SK-N-SH treated with all-trans-retinoic acid at 6 μM for 48 hours (cell line): ENCODE data around the gene MAB21L4.

ENCODE experiments used
- ATAC-seq: fragments of 200-7000 bp; cut with Tn5 transposase; 3 replicates; pipeline ENCODE4 v1.9.1; 2020; ENCODE audit warnings: mild to moderate bottlenecking, moderate library complexity
- ARNTL ChIP-seq: fragments of 450-650 bp; formaldehyde crosslinking; IDR thresholded peaks from 2 replicates; pipeline ENCODE4 v1.5.0; 2020; ENCODE audit warnings: low read depth, mild to moderate bottlenecking, moderate library complexity, borderline replicate concordance
- BACH2 ChIP-seq: fragments of 250-450 bp; sonication (Bioruptor Pico); IDR thresholded peaks from 2 replicates; pipeline ENCODE4 v1.9.0; 2021; ENCODE audit warnings: mild to moderate bottlenecking, borderline replicate concordance
- CSDC2 ChIP-seq: fragments of 250-450 bp; sonication (Bioruptor Pico); IDR thresholded peaks from 2 replicates; pipeline ENCODE4 v1.5.0; 2020; ENCODE audit warnings: mild to moderate bottlenecking, moderate library complexity
- CSRNP3 ChIP-seq: fragments of 250-450 bp; sonication (Bioruptor Pico); IDR thresholded peaks from 2 replicates; pipeline ENCODE4 v1.5.1; 2021; ENCODE audit warnings: mild to moderate bottlenecking, moderate library complexity
- ESRRG ChIP-seq: fragments of 250-450 bp; sonication (Bioruptor Pico); IDR thresholded peaks from 2 replicates; pipeline ENCODE4 v1.6.1; 2021; ENCODE audit warnings: mild to moderate bottlenecking
- GLIS3 ChIP-seq: fragments of 250-450 bp; sonication (Bioruptor Pico); IDR thresholded peaks from 2 replicates; pipeline ENCODE4 v1.5.0; 2020; ENCODE audit warnings: mild to moderate bottlenecking, moderate library complexity
- ISL1 ChIP-seq: fragments of 250-450 bp; sonication (Bioruptor Pico); IDR thresholded peaks from 2 replicates; pipeline ENCODE4 v2.1.2; 2022; ENCODE audit warnings: mild to moderate bottlenecking, moderate library complexity
- OSR1 ChIP-seq: fragments of 250-450 bp; sonication (Bioruptor Pico); IDR thresholded peaks from 2 replicates; pipeline ENCODE4 v1.8.0; 2022; ENCODE audit warnings: moderate library complexity, mild to moderate bottlenecking, inconsistent platforms
- PATZ1 ChIP-seq: fragments of 250-450 bp; sonication (Bioruptor Pico); IDR thresholded peaks from 2 replicates; pipeline ENCODE4 v1.8.0; 2020; ENCODE audit warnings: mild to moderate bottlenecking, moderate library complexity, borderline replicate concordance
- SNAI2 ChIP-seq: fragments of 250-450 bp; sonication (Bioruptor Pico); IDR thresholded peaks from 2 replicates; pipeline ENCODE4 v1.5.0; 2020; ENCODE audit warnings: mild to moderate bottlenecking, moderate library complexity
- TOX ChIP-seq: fragments of 250-450 bp; sonication (Bioruptor Pico); IDR thresholded peaks from 2 replicates; pipeline ENCODE4 v1.8.0; 2021; ENCODE audit warnings: mild to moderate bottlenecking, moderate library complexity, borderline replicate concordance
- ZC3H10 ChIP-seq: fragments of 250-450 bp; sonication (Bioruptor Pico); IDR thresholded peaks from 2 replicates; pipeline ENCODE4 v1.5.1; 2021; ENCODE audit warnings: mild to moderate bottlenecking, moderate library complexity
- ZFP3 ChIP-seq: fragments of 250-450 bp; sonication (Bioruptor Pico); IDR thresholded peaks from 2 replicates; pipeline ENCODE4 v1.5.0; 2020; ENCODE audit warnings: mild to moderate bottlenecking, moderate library complexity
- ZNF565 ChIP-seq: fragments of 450-650 bp; formaldehyde crosslinking; conservative IDR thresholded peaks from 2 replicates; pipeline ENCODE4 v1.5.0; 2020; ENCODE audit warnings: low read depth, mild to moderate bottlenecking, moderate library complexity
- ZNF70 ChIP-seq: fragments of 450-650 bp; formaldehyde crosslinking; IDR thresholded peaks from 2 replicates; pipeline ENCODE4 v1.5.0; 2020; ENCODE audit warnings: mild to moderate bottlenecking, moderate library complexity
- ZNF8 ChIP-seq: fragments of 450-650 bp; formaldehyde crosslinking; IDR thresholded peaks from 2 replicates; pipeline ENCODE4 v1.5.0; 2020; ENCODE audit warnings: mild to moderate bottlenecking, moderate library complexity
- TF ChIP-seq, protein P1 (sequence below): fragments of 250-450 bp; sonication (Bioruptor Pico); IDR thresholded peaks from 2 replicates; pipeline ENCODE4 v1.5.1; 2020; ENCODE audit warnings: low read depth, mild to moderate bottlenecking, moderate library complexity
- TF ChIP-seq, protein P2 (sequence below): fragments of 250-450 bp; sonication (Bioruptor Pico); IDR thresholded peaks from 2 replicates; pipeline ENCODE4 v1.8.0; 2021; ENCODE audit warnings: low read depth, mild to moderate bottlenecking, moderate library complexity, borderline replicate concordance
- TF ChIP-seq, protein P3 (sequence below): fragments of 250-450 bp; sonication (Bioruptor Pico); IDR thresholded peaks from 2 replicates; pipeline ENCODE4 v1.5.0; 2020; ENCODE audit warnings: mild to moderate bottlenecking, moderate library complexity

The MAB21L4 gene

GRCh38 chr2:240872317-240873097, 23.4 kb downstream of the MAB21L4 start:
- no peak for TF ChIP-seq ZFP3
- no peak for TF ChIP-seq ZNF565 (CRISPR knock-in tag)
- no peak for TF ChIP-seq CSDC2 (CRISPR knock-in tag)
- TF ChIP-seq ISL1, result no peak
- TF ChIP-seq ESRRG, result no peak
- TF ChIP-seq TOX (CRISPR knock-in tag), result no peak
- no peak for TF ChIP-seq ARNTL (CRISPR knock-in tag)
- TF ChIP-seq ZNF70, result no peak
- no peak for TF ChIP-seq ZNF8 (CRISPR knock-in tag)
- TF ChIP-seq, protein P1, sequence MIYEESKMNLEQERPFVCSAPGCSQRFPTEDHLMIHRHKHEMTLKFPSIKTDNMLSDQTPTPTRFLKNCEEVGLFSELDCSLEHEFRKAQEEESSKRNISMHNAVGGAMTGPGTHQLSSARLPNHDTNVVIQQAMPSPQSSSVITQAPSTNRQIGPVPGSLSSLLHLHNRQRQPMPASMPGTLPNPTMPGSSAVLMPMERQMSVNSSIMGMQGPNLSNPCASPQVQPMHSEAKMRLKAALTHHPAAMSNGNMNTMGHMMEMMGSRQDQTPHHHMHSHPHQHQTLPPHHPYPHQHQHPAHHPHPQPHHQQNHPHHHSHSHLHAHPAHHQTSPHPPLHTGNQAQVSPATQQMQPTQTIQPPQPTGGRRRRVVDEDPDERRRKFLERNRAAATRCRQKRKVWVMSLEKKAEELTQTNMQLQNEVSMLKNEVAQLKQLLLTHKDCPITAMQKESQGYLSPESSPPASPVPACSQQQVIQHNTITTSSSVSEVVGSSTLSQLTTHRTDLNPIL (CRISPR knock-in tag), result no peak
- no peak for TF ChIP-seq SNAI2 (CRISPR knock-in tag)
- TF ChIP-seq, protein P2, sequence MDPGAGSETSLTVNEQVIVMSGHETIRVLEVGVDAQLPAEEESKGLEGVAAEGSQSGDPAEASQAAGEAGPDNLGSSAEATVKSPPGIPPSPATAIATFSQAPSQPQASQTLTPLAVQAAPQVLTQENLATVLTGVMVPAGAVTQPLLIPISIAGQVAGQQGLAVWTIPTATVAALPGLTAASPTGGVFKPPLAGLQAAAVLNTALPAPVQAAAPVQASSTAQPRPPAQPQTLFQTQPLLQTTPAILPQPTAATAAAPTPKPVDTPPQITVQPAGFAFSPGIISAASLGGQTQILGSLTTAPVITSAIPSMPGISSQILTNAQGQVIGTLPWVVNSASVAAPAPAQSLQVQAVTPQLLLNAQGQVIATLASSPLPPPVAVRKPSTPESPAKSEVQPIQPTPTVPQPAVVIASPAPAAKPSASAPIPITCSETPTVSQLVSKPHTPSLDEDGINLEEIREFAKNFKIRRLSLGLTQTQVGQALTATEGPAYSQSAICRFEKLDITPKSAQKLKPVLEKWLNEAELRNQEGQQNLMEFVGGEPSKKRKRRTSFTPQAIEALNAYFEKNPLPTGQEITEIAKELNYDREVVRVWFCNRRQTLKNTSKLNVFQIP (CRISPR knock-in tag), result no peak
- no peak for TF ChIP-seq ZC3H10 (CRISPR knock-in tag)
- no peak for TF ChIP-seq PATZ1 (CRISPR knock-in tag)

GRCh38 chr2:240871071-240871958, 24.6 kb downstream of the MAB21L4 start:
- ATAC-seq, result no peak
- TF ChIP-seq ISL1 (no peak), ZNF8 (CRISPR knock-in tag) (no peak), BACH2 (CRISPR knock-in tag) (no peak), ZNF70 (no peak), SNAI2 (CRISPR knock-in tag) (no peak), OSR1 (CRISPR knock-in tag) (no peak), PATZ1 (CRISPR knock-in tag) (no peak), TOX (CRISPR knock-in tag) (no peak), ZC3H10 (CRISPR knock-in tag) (no peak), ARNTL (CRISPR knock-in tag) (no peak), ZNF565 (CRISPR knock-in tag) (no peak), CSRNP3 (CRISPR knock-in tag) (no peak), GLIS3 (no peak), ESRRG (no peak)
- TF ChIP-seq, protein P3, sequence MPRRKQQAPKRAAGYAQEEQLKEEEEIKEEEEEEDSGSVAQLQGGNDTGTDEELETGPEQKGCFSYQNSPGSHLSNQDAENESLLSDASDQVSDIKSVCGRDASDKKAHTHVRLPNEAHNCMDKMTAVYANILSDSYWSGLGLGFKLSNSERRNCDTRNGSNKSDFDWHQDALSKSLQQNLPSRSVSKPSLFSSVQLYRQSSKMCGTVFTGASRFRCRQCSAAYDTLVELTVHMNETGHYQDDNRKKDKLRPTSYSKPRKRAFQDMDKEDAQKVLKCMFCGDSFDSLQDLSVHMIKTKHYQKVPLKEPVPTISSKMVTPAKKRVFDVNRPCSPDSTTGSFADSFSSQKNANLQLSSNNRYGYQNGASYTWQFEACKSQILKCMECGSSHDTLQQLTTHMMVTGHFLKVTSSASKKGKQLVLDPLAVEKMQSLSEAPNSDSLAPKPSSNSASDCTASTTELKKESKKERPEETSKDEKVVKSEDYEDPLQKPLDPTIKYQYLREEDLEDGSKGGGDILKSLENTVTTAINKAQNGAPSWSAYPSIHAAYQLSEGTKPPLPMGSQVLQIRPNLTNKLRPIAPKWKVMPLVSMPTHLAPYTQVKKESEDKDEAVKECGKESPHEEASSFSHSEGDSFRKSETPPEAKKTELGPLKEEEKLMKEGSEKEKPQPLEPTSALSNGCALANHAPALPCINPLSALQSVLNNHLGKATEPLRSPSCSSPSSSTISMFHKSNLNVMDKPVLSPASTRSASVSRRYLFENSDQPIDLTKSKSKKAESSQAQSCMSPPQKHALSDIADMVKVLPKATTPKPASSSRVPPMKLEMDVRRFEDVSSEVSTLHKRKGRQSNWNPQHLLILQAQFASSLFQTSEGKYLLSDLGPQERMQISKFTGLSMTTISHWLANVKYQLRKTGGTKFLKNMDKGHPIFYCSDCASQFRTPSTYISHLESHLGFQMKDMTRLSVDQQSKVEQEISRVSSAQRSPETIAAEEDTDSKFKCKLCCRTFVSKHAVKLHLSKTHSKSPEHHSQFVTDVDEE (CRISPR knock-in tag), result no peak
- TF ChIP-seq, protein P2 (CRISPR knock-in tag), result no peak

More at GRCh38 chr2:240872317-240873097, 23.4 kb downstream of the MAB21L4 start:
- no peak for ATAC-seq
